Panc1 (cell line): Measurements from ENCODE around the gene UBAC2. TPM values are rescaled to one million over a fixed set of nuclear protein-coding genes. Genes with fewer than 3 reads are reported as not detected.

Source experiments
- ATAC-seq: fragments of 200-7000 bp; cut with Tn5 transposase; 2 replicates; pipeline ENCODE4 v1.9.1; 2020; ENCODE audit warnings: mild to moderate bottlenecking, moderate library complexity
- BruUV-seq: library from RNA; stranded (reverse); fragments of 400-500 nt; replicated peaks from 2 replicates; lab custom pipeline; 2021; lab: Mats Ljungman, UMichigan
- CTCF ChIA-PET: fragments of 300-600 bp; sonication (Branson Sonifier 250); formaldehyde crosslinking; loops from one replicate; lab custom pipeline; 2022; ENCODE audit warnings: antibody characterized with exemption; lab: Charles Lee
- POLR2A ChIA-PET: fragments of 300-600 bp; sonication (Branson Sonifier 250); formaldehyde crosslinking; loops from one replicate; lab custom pipeline; 2022; ENCODE audit warnings: antibody characterized with exemption; lab: Charles Lee
- DNase-seq: peaks from one replicate; pipeline ENCODE4 v3.0.0-alpha.2; 2010; ENCODE audit warnings: low read depth, low spot score
- H3K27ac ChIP-seq: 2 replicates; pipeline ENCODE4 v1.5.1; 2011; ENCODE audit warnings: mild to moderate bottlenecking, low read length, inconsistent platforms
- H3K27me3 ChIP-seq: fragments of 200-500 bp; sonication (Bioruptor generic); 2 replicates; pipeline ENCODE4 v1.6.0; 2014; ENCODE audit warnings: low read length, inconsistent platforms; ENCODE audit not compliant: control insufficient read depth, insufficient read depth
- H3K36me3 ChIP-seq: fragments of 200-500 bp; sonication (Bioruptor generic); 2 replicates; pipeline ENCODE4 v1.5.1; 2014; ENCODE audit warnings: inconsistent platforms, mild to moderate bottlenecking, low read length, moderate library complexity; ENCODE audit not compliant: control insufficient read depth, insufficient read depth
- H3K4me1 ChIP-seq: 2 replicates; pipeline ENCODE4 v1.5.1; 2011; ENCODE audit warnings: inconsistent platforms, mild to moderate bottlenecking, low read length, moderate library complexity; ENCODE audit not compliant: control insufficient read depth, insufficient read depth
- H3K4me3 ChIP-seq, 2 experiments: 2 replicates each; pipeline ENCODE4 v1.5.1; 2011 to 2012; ENCODE audit warnings: low read depth in 2 of 2, low read length in 2 of 2, mild to moderate bottlenecking in 2 of 2, inconsistent platforms in 1 of 2, moderate library complexity in 1 of 2
- H3K9me3 ChIP-seq: fragments of 200-500 bp; sonication (Bioruptor generic); 2 replicates; pipeline ENCODE4 v1.5.1; 2014; ENCODE audit warnings: low read depth, mild to moderate bottlenecking, inconsistent platforms, low read length, moderate library complexity; ENCODE audit not compliant: control insufficient read depth, insufficient read depth
- POLR2AphosphoS5 ChIP-seq: IDR thresholded peaks from 2 replicates; pipeline ENCODE4 v1.6.1; 2012; ENCODE audit warnings: mild to moderate bottlenecking, low read depth, low read length, moderate library complexity
- SIN3A ChIP-seq: IDR thresholded peaks from 2 replicates; pipeline ENCODE4 v1.6.1; 2012; ENCODE audit warnings: low read depth, mild to moderate bottlenecking, low read length, moderate library complexity, borderline replicate concordance; ENCODE audit not compliant: insufficient read depth
- TCF7L2 ChIP-seq: IDR thresholded peaks from 2 replicates; pipeline ENCODE4 v1.6.1; 2011; ENCODE audit warnings: mild to moderate bottlenecking, low read depth, low read length, inconsistent platforms
- in situ Hi-C: cut with HindIII; loops from 2 replicates; pipeline ENCODE4 v1.10.0; 2016; ENCODE audit warnings: low sequenced_read_pairs, low pct_unique_long_range_greater_than_20kb
- intact Hi-C: fragments of 100-400 bp; cut with micrococcal nuclease; formaldehyde crosslinking; loops from one replicate; pipeline ENCODE4 v1.10.0; 2022; ENCODE audit not compliant: unreplicated experiment
- total RNA-seq: library from RNA; stranded (reverse); gene quantifications from one replicate; pipeline ENCODE4 v1.2.1, GENCODE V29; 2021; ENCODE audit not compliant: unreplicated experiment
- TF ChIP-seq, protein P1 (sequence below): fragments of 450-650 bp; IDR thresholded peaks from 2 replicates; pipeline ENCODE4 v1.5.1; 2017; ENCODE audit warnings: mild to moderate bottlenecking
- TF ChIP-seq, protein P2 (sequence below), 2 experiments: IDR thresholded peaks; 2 replicates each; pipeline ENCODE4 v1.6.1; 2011 to 2012; ENCODE audit warnings: low read depth in 2 of 2, control low read depth in 1 of 2, low read length in 1 of 2, mild to moderate bottlenecking in 1 of 2, moderate library complexity in 1 of 2; ENCODE audit not compliant: insufficient read depth in 1 of 2

The UBAC2 gene
- total RNA-seq, 1 experiment from 2014 or later, result 40.8 TPM

DNA sequence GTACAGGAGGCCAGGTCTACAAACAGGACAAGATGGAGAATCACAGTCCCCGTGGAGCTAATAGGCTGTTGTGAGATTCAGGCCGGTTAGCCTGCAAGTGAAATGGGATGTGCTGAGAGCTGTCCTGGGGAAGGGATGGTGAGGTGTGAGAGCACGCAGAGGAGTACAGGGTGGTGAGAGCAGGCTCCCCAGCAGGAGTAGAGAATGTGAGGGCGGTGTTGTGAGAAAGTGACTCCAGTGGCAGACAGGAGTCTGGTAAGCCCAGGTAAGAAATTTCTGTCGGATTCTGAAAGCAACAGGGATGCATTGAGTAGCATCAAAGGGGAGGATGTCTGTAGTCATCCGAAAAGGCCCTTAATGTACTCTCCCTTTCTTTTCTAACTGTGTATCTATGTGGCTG is 157.3 kb downstream of the UBAC2 start:
- H3K36me3 ChIP-seq, result peaks cover 2% of the 10 kb centered on the region; the same call in 1 of the 2 replicates
- no peaks in the 10 kb centered on the region for H3K9me3 ChIP-seq
- no peak for ATAC-seq
- ChIA-PET POLR2A (no interaction called here), CTCF (no interaction called here)
- in situ Hi-C loops (no loop called here), intact Hi-C loops (no loop called here)
- no TSS peak for BruUV-seq
- H3K4me1 ChIP-seq, result no peaks in the 10 kb centered on the region
- H3K4me3 ChIP-seq, result no peak overlapping the region
- TF ChIP-seq, protein P1, sequence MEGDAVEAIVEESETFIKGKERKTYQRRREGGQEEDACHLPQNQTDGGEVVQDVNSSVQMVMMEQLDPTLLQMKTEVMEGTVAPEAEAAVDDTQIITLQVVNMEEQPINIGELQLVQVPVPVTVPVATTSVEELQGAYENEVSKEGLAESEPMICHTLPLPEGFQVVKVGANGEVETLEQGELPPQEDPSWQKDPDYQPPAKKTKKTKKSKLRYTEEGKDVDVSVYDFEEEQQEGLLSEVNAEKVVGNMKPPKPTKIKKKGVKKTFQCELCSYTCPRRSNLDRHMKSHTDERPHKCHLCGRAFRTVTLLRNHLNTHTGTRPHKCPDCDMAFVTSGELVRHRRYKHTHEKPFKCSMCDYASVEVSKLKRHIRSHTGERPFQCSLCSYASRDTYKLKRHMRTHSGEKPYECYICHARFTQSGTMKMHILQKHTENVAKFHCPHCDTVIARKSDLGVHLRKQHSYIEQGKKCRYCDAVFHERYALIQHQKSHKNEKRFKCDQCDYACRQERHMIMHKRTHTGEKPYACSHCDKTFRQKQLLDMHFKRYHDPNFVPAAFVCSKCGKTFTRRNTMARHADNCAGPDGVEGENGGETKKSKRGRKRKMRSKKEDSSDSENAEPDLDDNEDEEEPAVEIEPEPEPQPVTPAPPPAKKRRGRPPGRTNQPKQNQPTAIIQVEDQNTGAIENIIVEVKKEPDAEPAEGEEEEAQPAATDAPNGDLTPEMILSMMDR, result no peak
- TF ChIP-seq TCF7L2 (no peak), SIN3A (no peak), POLR2AphosphoS5 (no peak)
- TF ChIP-seq, protein P2, sequence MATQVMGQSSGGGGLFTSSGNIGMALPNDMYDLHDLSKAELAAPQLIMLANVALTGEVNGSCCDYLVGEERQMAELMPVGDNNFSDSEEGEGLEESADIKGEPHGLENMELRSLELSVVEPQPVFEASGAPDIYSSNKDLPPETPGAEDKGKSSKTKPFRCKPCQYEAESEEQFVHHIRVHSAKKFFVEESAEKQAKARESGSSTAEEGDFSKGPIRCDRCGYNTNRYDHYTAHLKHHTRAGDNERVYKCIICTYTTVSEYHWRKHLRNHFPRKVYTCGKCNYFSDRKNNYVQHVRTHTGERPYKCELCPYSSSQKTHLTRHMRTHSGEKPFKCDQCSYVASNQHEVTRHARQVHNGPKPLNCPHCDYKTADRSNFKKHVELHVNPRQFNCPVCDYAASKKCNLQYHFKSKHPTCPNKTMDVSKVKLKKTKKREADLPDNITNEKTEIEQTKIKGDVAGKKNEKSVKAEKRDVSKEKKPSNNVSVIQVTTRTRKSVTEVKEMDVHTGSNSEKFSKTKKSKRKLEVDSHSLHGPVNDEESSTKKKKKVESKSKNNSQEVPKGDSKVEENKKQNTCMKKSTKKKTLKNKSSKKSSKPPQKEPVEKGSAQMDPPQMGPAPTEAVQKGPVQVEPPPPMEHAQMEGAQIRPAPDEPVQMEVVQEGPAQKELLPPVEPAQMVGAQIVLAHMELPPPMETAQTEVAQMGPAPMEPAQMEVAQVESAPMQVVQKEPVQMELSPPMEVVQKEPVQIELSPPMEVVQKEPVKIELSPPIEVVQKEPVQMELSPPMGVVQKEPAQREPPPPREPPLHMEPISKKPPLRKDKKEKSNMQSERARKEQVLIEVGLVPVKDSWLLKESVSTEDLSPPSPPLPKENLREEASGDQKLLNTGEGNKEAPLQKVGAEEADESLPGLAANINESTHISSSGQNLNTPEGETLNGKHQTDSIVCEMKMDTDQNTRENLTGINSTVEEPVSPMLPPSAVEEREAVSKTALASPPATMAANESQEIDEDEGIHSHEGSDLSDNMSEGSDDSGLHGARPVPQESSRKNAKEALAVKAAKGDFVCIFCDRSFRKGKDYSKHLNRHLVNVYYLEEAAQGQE (IDR thresholded peaks at IDR 0.05; ENCODE audit: insufficient read depth in 1 of 2, low read depth in 2 of 2, low read length in 1 of 2), result no peak
- DNase-seq, result no peak
- H3K27ac ChIP-seq, result no peak overlapping the region
- no peaks in the 10 kb centered on the region for H3K27me3 ChIP-seq

DNA sequence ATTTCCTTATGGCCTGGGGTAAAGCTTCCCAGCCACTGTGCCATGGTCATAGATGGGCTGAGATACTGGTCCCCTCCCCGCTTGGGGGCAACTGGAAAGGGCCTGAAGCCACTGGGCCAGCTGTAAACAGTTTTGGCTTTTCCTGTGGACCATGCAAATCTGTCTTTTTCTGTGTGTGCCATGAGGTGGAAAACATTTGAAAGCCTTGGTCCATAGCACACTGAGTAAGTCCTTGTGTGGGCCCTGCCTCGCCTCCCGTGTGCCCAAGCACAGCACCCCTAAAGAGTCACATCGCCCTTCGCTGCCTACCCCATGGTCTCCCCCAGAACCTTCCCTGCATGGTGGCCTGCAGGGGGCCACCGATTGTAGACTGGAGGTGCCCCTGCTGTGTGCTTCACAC is 158.9 kb downstream of the UBAC2 start:
- BruUV-seq, result no TSS peak
- H3K4me1 ChIP-seq, result no peaks in the 10 kb centered on the region
- intact Hi-C loops, result no loop called here
- ChIA-PET CTCF (no interaction called here), POLR2A (no interaction called here)
- DNase-seq, result no peak
- TF ChIP-seq TCF7L2 (no peak), POLR2AphosphoS5 (no peak), SIN3A (no peak)
- TF ChIP-seq, protein P1, result no peak
- TF ChIP-seq, protein P2 (IDR thresholded peaks at IDR 0.05; ENCODE audit: insufficient read depth in 1 of 2, low read depth in 2 of 2, low read length in 1 of 2), result no peak
- no peak overlapping the region for H3K27ac ChIP-seq
- in situ Hi-C loops, result no loop called here
- H3K36me3 ChIP-seq, result no peaks in the 10 kb centered on the region; the same call in 1 of the 2 replicates
- ATAC-seq, result no peak
- no peaks in the 10 kb centered on the region for H3K27me3 ChIP-seq
- H3K4me3 ChIP-seq, result no peak overlapping the region
- H3K9me3 ChIP-seq, result no peaks in the 10 kb centered on the region
